K562 (cell line): Measurements from ENCODE around the gene ARHGEF38. TPM values are rescaled to one million over a fixed set of nuclear protein-coding genes. Genes with fewer than 3 reads are reported as not detected.

ENCODE experiments used
- ATAC-seq: fragments of 200-7000 bp; cut with Tn5 transposase; 3 replicates; pipeline ENCODE4 v1.9.1; 2020; ENCODE audit warnings: moderate library complexity
- BruUV-seq: library from RNA; stranded (reverse); fragments of 400-500 nt; replicated peaks from 2 replicates; lab custom pipeline; 2021; lab: Mats Ljungman, UMichigan
- CTCF ChIA-PET: fragments of 300-600 bp; formaldehyde crosslinking; extraction: SDS; loops from one replicate; lab custom pipeline; 2021; ENCODE audit warnings: low intra/inter-chr PET ratio; lab: Yijun Ruan, JAX
- POLR2A ChIA-PET: fragments of 300-600, 350-650 bp; sonication (Branson Sonifier 250); formaldehyde crosslinking; extraction: SDS; loops from one replicate; lab custom pipeline; 2021; ENCODE audit warnings: antibody characterized with exemption, inconsistent platforms; lab: Yijun Ruan, JAX
- DNase-seq, 4 experiments: peaks; one replicate each; pipeline versions ENCODE4 v3.0.0 to v3.0.0-alpha.2; 2011 to 2018; ENCODE audit warnings: low spot score in 3 of 4, mixed read lengths in 3 of 4; ENCODE audit errors: extremely low read depth in 1 of 4
- FAIRE-seq: peaks from 2 replicates; lab custom pipeline; 2011; peaks lifted over from hg19 to GRCh38; lab: Jason Lieb, UNC
- H2AFZ ChIP-seq: 2 replicates; pipeline ENCODE4 v1.6.0; 2011; ENCODE audit warnings: low read depth, low read length, control low read depth, inconsistent platforms
- H3K27ac ChIP-seq: fragments of 200-600 bp; 3 replicates; pipeline ENCODE4 v1.8.0; 2011; ENCODE audit warnings: low read depth, mild to moderate bottlenecking, control low read depth, inconsistent platforms, low read length, moderate library complexity, mixed read lengths; ENCODE audit errors: extremely low read depth
- H3K27me3 ChIP-seq, 2 experiments: fragments of 300-600 bp in 1 of 2; 2 replicates in 1 of 2; 3 replicates in 1 of 2; pipeline versions ENCODE4 v1.6.0 to v1.8.0; 2011; ENCODE audit warnings: inconsistent platforms in 2 of 2, low read length in 2 of 2, mild to moderate bottlenecking in 1 of 2, mixed read lengths in 1 of 2, moderate library complexity in 1 of 2; ENCODE audit not compliant: control insufficient read depth in 2 of 2, insufficient read depth in 2 of 2
- H3K36me3 ChIP-seq: fragments of 300-600 bp; 3 replicates; pipeline ENCODE4 v1.8.0; 2011; ENCODE audit warnings: mild to moderate bottlenecking, low read length, inconsistent platforms; ENCODE audit not compliant: control insufficient read depth, insufficient read depth
- H3K4me1 ChIP-seq, 2 experiments: fragments of 200-600 bp in 1 of 2; replicated peaks in 1 of 2; 2 replicates in 1 of 2; 3 replicates in 1 of 2; pipeline versions ENCODE4 v1.5.1 to v1.8.0; 2011; ENCODE audit warnings: inconsistent platforms in 2 of 2, low read length in 2 of 2, mild to moderate bottlenecking in 1 of 2, mixed read lengths in 1 of 2, moderate library complexity in 1 of 2; ENCODE audit not compliant: control insufficient read depth in 2 of 2, insufficient read depth in 2 of 2
- H3K4me2 ChIP-seq: 2 replicates; pipeline ENCODE4 v1.6.1; 2011; ENCODE audit warnings: low read length, control low read depth, inconsistent platforms, mixed read lengths; ENCODE audit not compliant: insufficient read depth
- H3K4me3 ChIP-seq: fragments of 200-600 bp; sonication (generic), shearing (Covaris generic); 2 replicates; pipeline ENCODE4 v1.5.1; 2016; ENCODE audit warnings: control low read depth, inconsistent platforms
- H3K79me2 ChIP-seq: fragments of 200-600 bp; 3 replicates; pipeline ENCODE4 v1.8.0; 2011; ENCODE audit warnings: low read length, inconsistent platforms; ENCODE audit not compliant: control insufficient read depth, insufficient read depth
- H3K9ac ChIP-seq, 2 experiments: 2 replicates each; pipeline versions ENCODE4 v1.6.0 to v1.6.1; 2011; ENCODE audit warnings: low read depth in 2 of 2, low read length in 2 of 2, control low read depth in 1 of 2, inconsistent platforms in 1 of 2, mild to moderate bottlenecking in 1 of 2, mixed read lengths in 1 of 2; ENCODE audit not compliant: insufficient read depth in 1 of 2
- H3K9me1 ChIP-seq: one replicate; pipeline ENCODE4 v1.6.0; 2011; ENCODE audit warnings: inconsistent platforms, mild to moderate bottlenecking, low read length, moderate library complexity; ENCODE audit not compliant: control insufficient read depth, insufficient read depth
- H3K9me3 ChIP-seq: replicated peaks from 2 replicates; pipeline ENCODE4 v1.5.1; 2011; ENCODE audit warnings: low read depth, low read length, inconsistent platforms; ENCODE audit not compliant: control insufficient read depth, insufficient read depth
- H4K20me1 ChIP-seq: replicated peaks from 2 replicates; pipeline ENCODE4 v1.6.1; 2011; ENCODE audit warnings: low read length, inconsistent platforms, mixed read lengths; ENCODE audit not compliant: control insufficient read depth, insufficient read depth
- C11orf30 ChIP-seq: fragments of 450-650 bp; IDR thresholded peaks from 2 replicates; pipeline ENCODE4 v1.6.1; 2016; ENCODE audit warnings: low read depth, mild to moderate bottlenecking
- GATA2 ChIP-seq: sonication (generic); formaldehyde crosslinking; IDR thresholded peaks from 2 replicates; pipeline ENCODE4 v1.4.0; 2020; ENCODE audit warnings: mild to moderate bottlenecking, missing genetic modification reagents
- MEF2A ChIP-seq: IDR thresholded peaks from 2 replicates; pipeline ENCODE4 v1.6.1; 2011; ENCODE audit warnings: low read depth, mild to moderate bottlenecking, low read length, moderate library complexity; ENCODE audit not compliant: control insufficient read depth
- PCBP2 ChIP-seq: fragments of 200-400 bp; formaldehyde crosslinking; IDR thresholded peaks from 2 replicates; pipeline ENCODE4 v1.6.1; 2018; ENCODE audit warnings: low read length, low read depth, mild to moderate bottlenecking, moderate library complexity; ENCODE audit not compliant: poor library complexity, severe bottlenecking
- ZNF280B ChIP-seq: fragments of 250-450 bp; sonication (Bioruptor Pico); IDR thresholded peaks from 2 replicates; pipeline ENCODE4 v1.5.1; 2021; ENCODE audit warnings: mild to moderate bottlenecking
- ZNF639 ChIP-seq, 2 experiments: fragments of 200-800 bp in 1 of 2; sonication (Bioruptor generic) in 1 of 2; sonication (generic) in 1 of 2; formaldehyde crosslinking in 1 of 2; IDR thresholded peaks in 1 of 2; conservative IDR thresholded peaks in 1 of 2; 2 replicates each; pipeline versions ENCODE4 v1.5.0 to v1.6.1; 2016 to 2020; ENCODE audit warnings: missing compliant biosample characterization in 1 of 2, missing genetic modification characterization in 1 of 2, missing genetic modification reagents in 1 of 2
- WGBS: fragments of 100-300 bp; shearing (Covaris generic); methylation state at CpG from one replicate; pipeline ENCODE4 v1.1.6; 2016; ENCODE audit warnings: low coverage, mixed read lengths; ENCODE audit not compliant: insufficient coverage; ENCODE audit errors: missing lambda C conversion rate; 5-methylcytosine and 5-hydroxymethylcytosine counted together
- in situ Hi-C: fragments of 300-500 bp; cut with MboI; formaldehyde crosslinking; loops from 4 replicates; pipeline ENCODE4 v1.15.0; 2018; ENCODE audit warnings: inconsistent platforms, mixed read lengths
- intact Hi-C: fragments of 100-400 bp; cut with micrococcal nuclease; formaldehyde crosslinking; loops from 2 replicates; pipeline ENCODE4 v1.14.2; 2022
- polyA plus RNA-seq, 8 experiments: library from polyadenylated mRNA; depleted of rRNA in 4 of 8; stranded (reverse) in 5 of 8; unstranded in 3 of 8; fragments of >200 nt; fragmentation: Nextera tagmentation in 2 of 8; fragmentation: Illumina TruSeq in 1 of 8; extraction: Ambion mirVana in 2 of 8; extraction: Trizol in 1 of 8; gene quantifications; 2 replicates each; pipeline versions ENCODE4 v1.2.1 to v1.2.3, GENCODE V29; 2011 to 2014; ENCODE audit warnings: inconsistent platforms in 1 of 8, missing spikeins in 1 of 8
- total RNA-seq, 7 experiments: library from RNA; depleted of rRNA in 6 of 7; stranded (reverse); fragments of >200 nt in 6 of 7; fragmentation: Illumina TruSeq in 2 of 7; extraction: Trizol in 2 of 7; gene quantifications; 2 replicates each; pipeline versions ENCODE4 v1.2.1 to v1.2.3, GENCODE V29; 2011 to 2021; ENCODE audit warnings: low replicate concordance in 1 of 7

Gene ARHGEF38
- total and polyA plus RNA-seq, 9 of the 15 experiments (the other 6 are each of a cell fraction or from before 2014, with no cell fraction given) = 0.17 TPM; not detected in 8

- TF ChIP-seq C11orf30 (peak; percentile 88), ZNF280B (CRISPR knock-in tag) (no peak)
These were observed 48.9 kb upstream of the ARHGEF38 start (continued) for GRCh38 chr4:105503484-105503883.

- 5% methylated on average over 2 of the region's 2 CpGs for WGBS
- H2AFZ ChIP-seq = no peak overlapping the region
- DNase-seq = no peak
- no peak overlapping the region for H3K9ac ChIP-seq
- intact Hi-C loops (no loop called here), in situ Hi-C loops (no loop called here)
- POLR2A ChIA-PET = no interaction called here
- no peaks in the 10 kb centered on the region for H3K4me1 ChIP-seq
- ATAC-seq = no peak
- no peaks in the 10 kb centered on the region for H3K27me3 ChIP-seq
- no peaks in the 10 kb centered on the region for H3K9me1 ChIP-seq
- H4K20me1 ChIP-seq = no peaks in the 10 kb centered on the region
- H3K27ac ChIP-seq = no peak overlapping the region
- no peak overlapping the region for H3K4me3 ChIP-seq
- TF ChIP-seq MEF2A (no peak), ZNF639 (CRISPR knock-in tag; conservative IDR thresholded peaks at IDR 0.05 in 1 of 2, IDR thresholded peaks at IDR 0.05 in 1 of 2) (no peak), GATA2 (no peak), PCBP2 (no peak)
- no peaks in the 10 kb centered on the region for H3K79me2 ChIP-seq
- no TSS peak for BruUV-seq
- no peak overlapping the region for H3K4me2 ChIP-seq
- no peak for FAIRE-seq
- CTCF ChIA-PET = no interaction called here
- no peaks in the 10 kb centered on the region for H3K9me3 ChIP-seq
- H3K36me3 ChIP-seq = no peaks in the 10 kb centered on the region
These were observed 47.7 kb upstream of the ARHGEF38 start for GRCh38 chr4:105504744-105505143.
